C4-2B (cell line): ENCODE measurements around the gene VDAC2.
A peak's percentile ranks its signal among the peaks of the same experiment; 100 is the strongest.

Source experiments
- H3K27ac ChIP-seq: fragments of 450-650 bp; 2 replicates; pipeline ENCODE4 v1.5.1; 2017
- CTCF ChIP-seq: fragments of 450-650 bp; conservative IDR thresholded peaks from 2 replicates; pipeline ENCODE4 v1.5.1; 2017; ENCODE audit warnings: mild to moderate bottlenecking
- ZFX ChIP-seq: fragments of 450-650 bp; IDR thresholded peaks from 2 replicates; pipeline ENCODE4 v1.6.1; 2017

Gene VDAC2

DNA sequence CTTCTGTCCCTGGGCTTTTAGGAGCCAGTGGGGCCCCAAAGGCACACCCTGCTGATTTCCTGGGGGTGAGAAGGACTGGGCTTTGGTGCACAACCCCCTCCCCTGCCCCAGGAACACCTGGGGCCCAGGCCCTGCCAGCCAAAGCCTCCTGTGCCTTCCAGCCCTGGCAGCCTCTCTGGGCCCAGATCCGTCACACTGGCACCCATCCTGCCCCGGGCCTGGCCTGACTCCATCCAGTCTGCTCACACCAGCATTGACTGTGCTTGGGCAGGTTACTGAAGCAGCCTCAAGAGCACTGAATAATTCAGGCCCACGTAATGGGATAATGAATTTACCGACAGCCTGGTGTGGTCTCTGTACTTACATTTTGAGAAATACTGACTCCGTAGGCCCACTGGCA lies 37.2 kb downstream of the VDAC2 start:
- no peak for TF ChIP-seq ZFX
- no peak for TF ChIP-seq CTCF
- no peak overlapping the region for H3K27ac ChIP-seq

DNA sequence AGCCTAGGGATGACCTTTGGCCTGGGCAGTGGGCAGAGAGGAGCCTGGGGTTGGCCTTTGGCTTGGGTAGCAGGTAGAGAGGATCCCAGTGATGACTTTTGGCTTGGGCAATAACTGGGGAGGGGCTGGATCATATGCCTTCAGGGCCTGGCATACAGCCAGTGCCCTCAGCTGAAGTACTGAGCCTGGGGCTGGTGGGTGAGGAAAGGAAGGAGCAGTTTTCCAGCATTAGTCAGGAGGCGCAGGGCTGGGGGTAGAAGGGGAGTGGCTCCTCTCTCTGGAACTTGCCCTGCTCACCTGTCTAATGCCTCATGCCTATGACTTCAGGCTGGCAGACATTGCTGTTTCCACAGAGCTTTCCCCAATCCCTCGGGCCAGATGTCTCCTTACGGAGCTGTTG lies 40.3 kb downstream of the VDAC2 start:
- H3K27ac ChIP-seq = no peak overlapping the region
- TF ChIP-seq ZFX (no peak), CTCF (no peak)

- no peak for TF ChIP-seq ZFX
- no peak for TF ChIP-seq CTCF
- H3K27ac ChIP-seq = no peak overlapping the region
Observed at GRCh38 chr10:75253281-75254220, 43.0 kb downstream of the VDAC2 start.

GRCh38 chr10:75254739-75255138 lies 44.1 kb downstream of the VDAC2 start:
- H3K27ac ChIP-seq = no peak overlapping the region
- TF ChIP-seq CTCF = no peak
- TF ChIP-seq ZFX = no peak

GRCh38 chr10:75260990-75261389 lies 50.4 kb downstream of the VDAC2 start:
- H3K27ac ChIP-seq = peak overlapping the region; percentile 66; the same call in 1 of the 2 replicates
- TF ChIP-seq ZFX (no peak), CTCF (no peak)

GRCh38 chr10:75261813-75262705 lies 51.5 kb downstream of the VDAC2 start:
- TF ChIP-seq CTCF = no peak
- no peak for TF ChIP-seq ZFX
- H3K27ac ChIP-seq = peak overlapping the region; percentile 66

- TF ChIP-seq CTCF (no peak), ZFX (no peak)
Observed at GRCh38 chr10:75263806-75264205, 53.2 kb downstream of the VDAC2 start.

More at GRCh38 chr10:75263806-75264205, 53.2 kb downstream of the VDAC2 start:
- peak overlapping the region; percentile 66 for H3K27ac ChIP-seq
